ENCODE measurements around the gene RYR3.

Gene RYR3

DNA sequence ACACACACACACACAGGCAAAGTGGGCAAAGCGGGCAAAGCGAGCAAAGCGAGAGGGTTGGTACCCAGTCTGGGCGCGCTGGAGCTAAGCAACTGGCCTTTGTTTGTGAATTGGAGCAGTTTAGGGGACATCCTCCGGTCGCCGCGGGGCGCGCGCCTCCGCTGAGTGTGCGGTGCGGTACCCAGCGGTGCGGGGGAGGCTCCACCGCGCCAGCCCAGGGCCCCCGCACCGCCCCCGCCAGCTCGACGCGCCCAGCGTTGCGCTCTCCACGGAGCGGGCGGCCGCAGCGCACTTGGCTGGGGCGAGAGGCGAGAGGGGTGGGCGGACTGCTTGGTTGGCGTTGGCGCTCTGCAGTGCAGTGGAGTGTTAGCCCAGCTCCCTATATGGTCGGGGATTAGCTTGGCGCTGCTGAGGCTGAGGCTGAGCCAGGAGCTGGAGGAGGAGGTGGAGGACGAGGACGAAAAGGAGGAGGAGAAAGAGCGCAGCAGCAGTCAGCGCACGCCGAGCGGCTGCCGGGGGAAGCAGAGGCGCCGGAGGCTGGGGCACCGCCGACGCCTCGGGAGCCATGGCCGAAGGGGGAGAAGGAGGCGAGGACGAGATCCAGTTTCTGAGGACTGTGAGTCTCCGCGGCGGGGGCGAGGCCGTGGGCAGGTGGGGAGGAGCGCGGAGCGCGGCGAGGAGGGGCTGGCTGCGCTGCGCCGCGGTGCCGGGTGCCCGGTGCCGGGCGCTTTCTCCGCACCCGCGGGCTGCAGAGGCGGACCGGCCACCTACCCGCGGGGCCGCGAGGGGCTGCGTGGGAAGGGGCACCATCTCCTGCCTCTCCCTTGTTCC, at the start of gene RYR3:
Gene RYR3, plus strand, starts transcription at position 487 of the 831 bp plus-strand sequence. Its CDS starts 79 bp downstream, at position 566.
- no peak for DNase-seq

DNA sequence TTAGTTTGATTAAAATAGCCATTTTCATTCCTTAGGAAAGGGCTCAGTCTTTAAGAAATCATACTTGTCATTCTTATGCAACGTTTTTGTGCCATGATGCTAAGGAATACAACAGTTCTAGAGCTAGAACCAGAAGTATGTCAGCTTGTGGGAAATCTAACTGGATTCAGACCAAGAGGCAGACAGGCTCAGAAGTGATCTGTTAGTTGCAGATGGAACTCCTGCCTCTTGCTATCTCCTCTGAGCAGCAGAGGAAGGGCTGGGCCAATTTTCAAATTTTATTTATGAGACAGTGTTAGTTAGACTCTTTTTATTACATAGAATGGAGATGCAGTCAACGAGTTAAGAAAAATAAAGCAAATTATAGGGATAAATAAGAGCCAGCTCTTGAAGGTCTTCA, 48.5 kb upstream of the RYR3 start:
- no peak for DNase-seq

- no peak for DNase-seq
Observed at GRCh38 chr15:33277689-33278088, 33.1 kb upstream of the RYR3 start.

GRCh38 chr15:33278816-33279612, 31.8 kb upstream of the RYR3 start:
- no peak for DNase-seq

GRCh38 chr15:33279613-33280205, 31.1 kb upstream of the RYR3 start:
- no peak for DNase-seq

GRCh38 chr15:33282226-33283020, 28.3 kb upstream of the RYR3 start:
- DNase-seq: no peak

DNA sequence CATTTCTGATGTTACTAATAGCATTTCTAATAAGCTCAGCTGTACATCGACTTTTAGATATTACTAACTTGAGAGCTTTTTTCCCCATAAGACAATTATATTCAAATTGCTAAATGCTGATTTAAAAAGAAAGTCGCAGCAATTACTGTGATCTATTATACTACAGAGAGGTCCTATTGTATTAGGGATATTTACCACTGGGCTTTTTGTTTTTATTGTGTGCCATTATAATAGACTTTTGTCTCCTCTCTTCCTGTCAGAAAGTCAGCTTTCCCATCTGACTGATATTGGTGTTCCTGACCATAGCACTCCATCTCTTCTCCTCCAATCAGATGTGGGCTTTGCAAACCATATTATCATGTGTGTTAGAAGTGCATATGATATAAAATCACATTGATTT, 27.2 kb upstream of the RYR3 start:
- no peak for DNase-seq

DNA sequence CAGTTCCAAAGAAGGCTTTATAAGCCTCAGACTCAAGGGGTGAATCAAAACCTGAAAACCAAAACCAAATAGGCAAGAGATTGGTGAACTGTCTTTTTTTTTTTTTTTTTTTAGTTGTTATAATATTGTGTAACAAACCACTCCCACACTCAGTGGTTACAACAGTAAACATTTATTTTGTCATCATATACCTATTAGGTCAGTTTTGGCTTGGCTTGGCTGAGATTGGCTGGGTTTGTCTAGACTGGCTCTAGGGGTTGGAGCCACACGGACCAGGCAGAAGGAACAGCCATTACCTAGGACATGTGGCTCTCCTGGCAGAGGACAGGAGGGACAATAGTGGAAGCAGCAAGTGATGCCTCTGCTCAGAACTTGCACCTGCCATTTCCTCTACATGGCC, 26.4 kb upstream of the RYR3 start:
- no peak for DNase-seq

- DNase-seq: peak; percentile 19
Observed at GRCh38 chr15:33292717-33293307, 18.0 kb upstream of the RYR3 start.

- no peak for DNase-seq
Observed at GRCh38 chr15:33293713-33294334, 16.9 kb upstream of the RYR3 start.

GRCh38 chr15:33296050-33296449, 14.7 kb upstream of the RYR3 start:
- DNase-seq: no peak

GRCh38 chr15:33296856-33297255, 13.9 kb upstream of the RYR3 start:
- no peak for DNase-seq

- no peak for DNase-seq
Observed at GRCh38 chr15:33298631-33299030, 12.1 kb upstream of the RYR3 start.

DNA sequence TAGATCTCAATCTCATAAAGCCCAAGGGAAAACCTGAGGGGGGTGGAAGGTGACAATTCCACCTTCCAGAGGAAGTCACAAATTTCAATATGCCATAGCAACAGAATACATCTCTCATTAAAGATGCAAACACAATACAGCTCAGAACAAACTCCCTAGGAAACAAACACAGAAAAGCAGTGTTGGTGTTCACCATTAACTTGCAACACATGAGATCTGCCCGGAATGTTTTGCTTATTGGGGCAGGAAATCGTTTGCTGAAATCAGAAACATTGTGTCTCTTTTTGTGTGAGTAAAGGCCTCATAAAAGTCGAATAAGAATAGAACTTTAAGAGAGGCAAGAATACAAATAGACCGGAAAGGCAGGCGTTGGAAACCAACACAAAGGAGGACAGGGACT, 5.8 kb upstream of the RYR3 start:
- no peak for DNase-seq

DNA sequence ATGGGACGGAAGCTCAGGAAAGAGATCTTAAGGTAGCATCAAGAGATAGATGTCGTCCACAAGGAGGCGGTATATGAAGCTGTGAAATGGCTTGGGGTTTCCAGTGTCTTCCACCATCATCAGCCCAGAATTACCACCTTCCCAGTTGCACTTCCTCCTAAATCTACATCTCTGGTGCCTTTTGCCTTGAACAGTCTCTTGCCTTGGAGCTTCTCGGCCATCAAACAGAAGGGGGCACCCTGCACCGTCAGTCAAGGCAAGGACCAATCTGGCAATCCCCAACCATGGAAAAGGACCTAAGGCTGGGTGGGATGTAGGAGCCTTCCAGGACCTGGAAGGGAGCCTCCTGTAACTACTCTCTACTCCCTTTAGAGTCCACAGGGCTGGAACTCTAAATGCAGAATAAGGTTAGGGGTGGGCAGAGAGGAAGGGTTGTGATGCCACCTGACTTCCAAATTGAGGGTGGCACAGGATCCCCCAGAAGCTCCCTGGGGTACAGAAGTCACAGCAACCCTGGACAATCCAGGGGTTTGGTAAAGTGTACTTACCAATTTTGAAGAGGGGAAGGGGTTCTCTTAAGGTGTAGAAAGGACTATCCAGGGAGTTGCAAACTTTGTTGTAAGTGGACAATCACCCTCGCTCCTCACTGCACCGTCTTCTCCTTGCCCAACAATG, 1.0 kb upstream of the RYR3 start:
- DNase-seq: no peak

- no peak for DNase-seq
Observed at GRCh38 chr15:33311312-33311971, 675 bp downstream of the RYR3 start.

GRCh38 chr15:33313491-33313890, 2.7 kb downstream of the RYR3 start:
- no peak for DNase-seq

- DNase-seq: no peak
Observed at GRCh38 chr15:33314069-33314468, 3.3 kb downstream of the RYR3 start.

DNA sequence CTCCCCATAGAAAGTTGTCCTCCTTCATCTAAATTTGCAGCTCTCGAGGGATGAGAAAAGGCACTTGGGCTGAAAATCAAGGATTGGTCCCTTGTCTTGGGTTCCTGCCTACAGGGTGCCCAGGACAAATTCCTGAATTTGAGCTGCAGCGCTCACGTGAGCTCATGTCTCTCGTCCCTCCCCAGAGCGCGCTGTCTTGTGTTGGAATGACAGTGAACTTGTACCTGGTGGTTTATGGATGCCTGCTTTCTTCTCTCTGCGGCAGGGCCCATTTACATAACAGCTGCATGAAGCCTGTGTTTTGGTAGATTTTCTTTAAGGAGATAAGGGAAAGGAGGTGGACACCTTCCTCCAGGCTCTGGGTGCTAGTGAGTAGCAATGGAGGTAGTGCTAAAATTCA, 4.3 kb downstream of the RYR3 start:
- DNase-seq: no peak

DNA sequence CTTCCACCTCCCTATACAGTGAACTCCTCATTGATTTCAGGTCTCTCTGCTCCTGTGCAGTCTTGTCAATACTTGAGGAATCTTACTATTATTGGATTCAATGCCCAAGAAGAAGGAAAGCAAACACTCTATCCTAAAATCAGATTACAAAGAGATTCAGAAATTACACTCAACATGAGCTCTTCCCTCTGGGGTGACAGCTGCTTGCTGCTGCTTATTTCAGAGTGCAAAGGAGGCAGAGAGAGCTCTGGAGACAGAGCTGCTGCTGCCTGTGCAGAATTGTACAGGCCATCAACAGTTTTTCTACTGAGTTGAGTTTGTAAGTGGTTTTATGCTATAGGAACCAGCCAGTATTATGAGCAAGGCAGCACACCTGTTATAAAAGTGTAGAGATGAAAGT, 7.1 kb downstream of the RYR3 start:
- no peak for DNase-seq

GRCh38 chr15:33320017-33320416, 9.2 kb downstream of the RYR3 start:
- DNase-seq: no peak
